SK-N-SH (cell line): ENCODE results near the gene CNTD1. TPM values are rescaled to one million over a fixed set of nuclear protein-coding genes. Genes with fewer than 3 reads are reported as not detected.

Source experiments
- CTCF ChIA-PET: fragments of 300-600, 350-600 bp; formaldehyde crosslinking; extraction: SDS; loops from one replicate; lab custom pipeline; 2021; lab: Yijun Ruan, JAX
- POLR2A ChIA-PET: fragments of 350-600 bp; sonication (Branson Sonifier 250); formaldehyde crosslinking; extraction: SDS; loops from one replicate; lab custom pipeline; 2020; ENCODE audit warnings: antibody characterized with exemption, inconsistent platforms; lab: Yijun Ruan, JAX
- DNase-seq: peaks from one replicate; pipeline ENCODE4 v3.0.0; 2012
- H2AFZ ChIP-seq: fragments of 200-600 bp; sonication (generic); 2 replicates; pipeline ENCODE4 v1.8.1; 2016; ENCODE audit warnings: antibody characterized with exemption, mild to moderate bottlenecking, low read depth
- H3F3A ChIP-seq: fragments of 200-600 bp; sonication (generic); replicated peaks from 2 replicates; pipeline ENCODE3; 2016; ENCODE audit warnings: antibody characterized with exemption, mild to moderate bottlenecking; ENCODE audit not compliant: insufficient read depth
- H3K27ac ChIP-seq, 2 experiments: fragments of 200-500 bp in 1 of 2; fragments of 200-600 bp in 1 of 2; sonication (Bioruptor generic) in 1 of 2; sonication (generic), shearing (Covaris generic) in 1 of 2; 2 replicates each; pipeline versions ENCODE4 v1.5.1 to v1.6.1; 2014 to 2016; ENCODE audit warnings: low read depth in 2 of 2, inconsistent platforms in 1 of 2, low read length in 1 of 2, mild to moderate bottlenecking in 1 of 2, mixed read lengths in 1 of 2
- H3K27me3 ChIP-seq: fragments of 200-600 bp; sonication (generic), shearing (Covaris generic); 2 replicates; pipeline ENCODE4 v1.6.1; 2016; ENCODE audit warnings: mixed run types; ENCODE audit not compliant: insufficient read depth
- H3K36me3 ChIP-seq, 2 experiments: fragments of 200-500 bp in 1 of 2; fragments of 200-600 bp in 1 of 2; sonication (Bioruptor generic) in 1 of 2; sonication (generic) in 1 of 2; replicated peaks in 1 of 2; 2 replicates each; pipeline versions ENCODE3 to v1.5.1; 2014 to 2016; ENCODE audit warnings: low read length in 1 of 2, mild to moderate bottlenecking in 1 of 2; ENCODE audit not compliant: insufficient read depth in 2 of 2, control insufficient read depth in 1 of 2
- H3K4me1 ChIP-seq, 2 experiments: fragments of 200-500 bp in 1 of 2; fragments of 200-600 bp in 1 of 2; sonication (Bioruptor generic) in 1 of 2; sonication (generic), shearing (Covaris generic) in 1 of 2; 2 replicates each; pipeline versions ENCODE4 v1.5.1 to v1.6.1; 2014 to 2016; ENCODE audit warnings: low read depth in 1 of 2, low read length in 1 of 2, mixed run types in 1 of 2; ENCODE audit not compliant: insufficient read depth in 2 of 2, control insufficient read depth in 1 of 2
- H3K4me2 ChIP-seq: fragments of 200-600 bp; sonication (generic), shearing (Covaris generic); 2 replicates; pipeline ENCODE4 v1.6.1; 2017; ENCODE audit warnings: mixed run types
- H3K4me3 ChIP-seq, 2 experiments: fragments of 200-500 bp in 1 of 2; fragments of 200-600 bp in 1 of 2; sonication (Bioruptor generic) in 1 of 2; sonication (generic), shearing (Covaris generic) in 1 of 2; 2 replicates each; pipeline versions ENCODE4 v1.5.1 to v1.8.1; 2014 to 2016; ENCODE audit warnings: low read depth in 2 of 2, inconsistent platforms in 1 of 2, low read length in 1 of 2, mild to moderate bottlenecking in 1 of 2, mixed read lengths in 1 of 2, moderate library complexity in 1 of 2
- H3K79me2 ChIP-seq: fragments of 200-600 bp; sonication (generic); 2 replicates; pipeline ENCODE4 v1.8.1; 2017; ENCODE audit warnings: mild to moderate bottlenecking; ENCODE audit not compliant: insufficient read depth
- H3K9ac ChIP-seq: fragments of 200-600 bp; sonication (generic); 2 replicates; pipeline ENCODE4 v1.6.1; 2017; ENCODE audit warnings: mixed run types
- H3K9me2 ChIP-seq: fragments of 200-600 bp; sonication (generic); 2 replicates; pipeline ENCODE4 v1.6.1; 2017; ENCODE audit warnings: mixed run types
- H3K9me3 ChIP-seq: fragments of 200-600 bp; sonication (generic); 2 replicates; pipeline ENCODE4 v1.6.1; 2017; ENCODE audit warnings: mixed run types, mild to moderate bottlenecking, moderate library complexity
- H4K20me1 ChIP-seq: fragments of 200-600 bp; sonication (generic); 2 replicates; pipeline ENCODE4 v1.6.1; 2017; ENCODE audit warnings: mild to moderate bottlenecking, mixed run types; ENCODE audit not compliant: insufficient read depth
- CHD2 ChIP-seq: fragments of 150-350 bp; IDR thresholded peaks from 2 replicates; pipeline ENCODE4 v1.6.1; 2018; ENCODE audit warnings: low read length; ENCODE audit not compliant: partially characterized antibody
- ELF1 ChIP-seq: IDR thresholded peaks from 2 replicates; pipeline ENCODE4 v1.4.0; 2012
- EP300 ChIP-seq, 2 experiments: IDR thresholded peaks; 2 replicates each; pipeline versions ENCODE4 v1.4.0 to v1.6.1; 2012; ENCODE audit warnings: borderline replicate concordance in 1 of 2, low read depth in 1 of 2, low read length in 1 of 2
- FOSL2 ChIP-seq: IDR thresholded peaks from 2 replicates; pipeline ENCODE4 v1.4.0; 2012; ENCODE audit warnings: low read depth, mild to moderate bottlenecking, moderate library complexity, borderline replicate concordance
- GABPA ChIP-seq: IDR thresholded peaks from 2 replicates; pipeline ENCODE4 v1.4.0; 2012; ENCODE audit warnings: low read depth, mild to moderate bottlenecking
- JUND ChIP-seq: IDR thresholded peaks from 2 replicates; pipeline ENCODE4 v1.4.0; 2012
- MEF2A ChIP-seq: IDR thresholded peaks from 2 replicates; pipeline ENCODE4 v1.4.0; 2012; ENCODE audit warnings: low read depth, borderline replicate concordance
- MXI1 ChIP-seq: IDR thresholded peaks from 2 replicates; pipeline ENCODE4 v1.6.1; 2012; ENCODE audit warnings: mild to moderate bottlenecking, low read depth, low read length, improper control_type of control experiment
- NRF1 ChIP-seq: IDR thresholded peaks from 2 replicates; pipeline ENCODE4 v1.6.1; 2012; ENCODE audit warnings: low read depth, mild to moderate bottlenecking, low read length
- POLR2AphosphoS5 ChIP-seq: IDR thresholded peaks from 2 replicates; pipeline ENCODE4 v1.6.1; 2012; ENCODE audit warnings: low read depth, low read length
- RAD21 ChIP-seq: IDR thresholded peaks from 2 replicates; pipeline ENCODE4 v1.6.1; 2012; ENCODE audit warnings: mild to moderate bottlenecking, low read length
- SIN3A ChIP-seq: IDR thresholded peaks from 2 replicates; pipeline ENCODE4 v1.6.1; 2012; ENCODE audit warnings: low read depth, mild to moderate bottlenecking, low read length, moderate library complexity, borderline replicate concordance
- TEAD4 ChIP-seq: IDR thresholded peaks from 2 replicates; pipeline ENCODE4 v1.4.0; 2012; ENCODE audit warnings: mild to moderate bottlenecking, borderline replicate concordance; ENCODE audit not compliant: insufficient read depth
- WGBS: methylation state at CpG from one replicate; pipeline ENCODE4 v1.1.6; 2017; ENCODE audit warnings: low lambda C conversion rate; 5-methylcytosine and 5-hydroxymethylcytosine counted together
- polyA plus RNA-seq, 3 experiments: library from polyadenylated mRNA; depleted of rRNA; stranded (reverse); fragments of >200 nt; gene quantifications; 2 replicates each; pipeline ENCODE4 v1.2.3, GENCODE V29; 2012
- TF ChIP-seq, protein P1 (sequence below): fragments of 150-350 bp; IDR thresholded peaks from 2 replicates; pipeline ENCODE4 v1.6.1; 2016; ENCODE audit warnings: mild to moderate bottlenecking, low read depth, low read length
- TF ChIP-seq, protein P2 (sequence below): IDR thresholded peaks from 2 replicates; pipeline ENCODE4 v1.4.0; 2012; ENCODE audit warnings: low read depth
- TF ChIP-seq, protein P3 (sequence below): IDR thresholded peaks from 2 replicates; pipeline ENCODE4; 2012

Gene CNTD1
- polyA plus RNA-seq, 1 of the 3 experiments (the other 2 are of a cell fraction), result not detected

DNA sequence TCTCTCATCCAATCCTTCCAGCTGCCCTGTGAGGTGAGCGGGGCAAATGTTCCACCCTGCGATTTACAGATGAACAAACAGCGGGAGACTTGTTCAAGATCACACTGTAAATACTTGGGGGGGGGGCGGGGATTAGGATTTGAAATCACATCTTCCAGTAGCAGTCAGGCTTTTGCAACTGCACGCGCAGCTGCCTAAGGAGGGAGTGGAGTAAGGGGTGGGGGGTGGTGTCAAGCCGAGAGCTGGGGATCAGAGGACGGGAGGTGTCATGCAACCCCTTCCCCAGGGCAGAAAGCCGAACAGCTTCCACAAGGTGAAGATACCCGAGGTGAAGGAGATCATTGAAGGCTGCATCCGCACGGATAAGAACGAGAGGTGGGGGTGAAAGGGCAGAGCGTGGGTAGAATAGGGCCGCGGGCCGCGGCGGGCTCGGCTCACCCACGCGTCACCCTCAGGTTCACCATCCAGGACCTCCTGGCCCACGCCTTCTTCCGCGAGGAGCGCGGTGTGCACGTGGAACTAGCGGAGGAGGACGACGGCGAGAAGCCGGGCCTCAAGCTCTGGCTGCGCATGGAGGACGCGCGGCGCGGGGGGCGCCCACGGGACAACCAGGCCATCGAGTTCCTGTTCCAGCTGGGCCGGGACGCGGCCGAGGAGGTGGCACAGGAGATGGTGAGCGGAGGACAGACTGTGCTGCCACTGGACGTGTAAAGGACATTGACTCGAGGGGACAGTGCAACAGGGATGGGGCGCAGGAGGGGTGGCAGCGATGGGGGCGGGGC is 13.7 kb upstream of the CNTD1 start:
- Histone ChIP-seq H3K9me2 (no peaks in the 10 kb centered on the region), H3K27ac (no peak overlapping the region), H3K27me3 (no peaks in the 10 kb centered on the region), H3K79me2 (peaks cover 49% of the 10 kb centered on the region), H3F3A (peaks cover 10% of the 10 kb centered on the region), H3K4me3 (no peak overlapping the region), H3K9ac (no peak overlapping the region), H4K20me1 (no peaks in the 10 kb centered on the region), H3K4me2 (no peak overlapping the region), H3K9me3 (no peaks in the 10 kb centered on the region), H2AFZ (no peak overlapping the region), H3K36me3 (peaks cover 8 to 10% of the 10 kb centered on the region in 2 experiments), H3K4me1 (peaks cover 8 to 14% of the 10 kb centered on the region in 2 experiments; a peak in 3 of 4 replicates)
- CTCF ChIA-PET, result no interaction called here
- peak; percentile 45 for DNase-seq
- TF ChIP-seq GABPA, result no peak
- TF ChIP-seq SIN3A, result no peak
- no peak for TF ChIP-seq MXI1
- no peak for TF ChIP-seq MEF2A
- TF ChIP-seq JUND, result no peak
- no peak for TF ChIP-seq TEAD4
- TF ChIP-seq, protein P1, sequence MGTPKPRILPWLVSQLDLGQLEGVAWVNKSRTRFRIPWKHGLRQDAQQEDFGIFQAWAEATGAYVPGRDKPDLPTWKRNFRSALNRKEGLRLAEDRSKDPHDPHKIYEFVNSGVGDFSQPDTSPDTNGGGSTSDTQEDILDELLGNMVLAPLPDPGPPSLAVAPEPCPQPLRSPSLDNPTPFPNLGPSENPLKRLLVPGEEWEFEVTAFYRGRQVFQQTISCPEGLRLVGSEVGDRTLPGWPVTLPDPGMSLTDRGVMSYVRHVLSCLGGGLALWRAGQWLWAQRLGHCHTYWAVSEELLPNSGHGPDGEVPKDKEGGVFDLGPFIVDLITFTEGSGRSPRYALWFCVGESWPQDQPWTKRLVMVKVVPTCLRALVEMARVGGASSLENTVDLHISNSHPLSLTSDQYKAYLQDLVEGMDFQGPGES, result no peak
- TF ChIP-seq, protein P2, sequence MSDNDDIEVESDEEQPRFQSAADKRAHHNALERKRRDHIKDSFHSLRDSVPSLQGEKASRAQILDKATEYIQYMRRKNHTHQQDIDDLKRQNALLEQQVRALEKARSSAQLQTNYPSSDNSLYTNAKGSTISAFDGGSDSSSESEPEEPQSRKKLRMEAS, result no peak
- no peak for TF ChIP-seq ELF1
- no peak for TF ChIP-seq NRF1
- no peak for TF ChIP-seq EP300 (IDR thresholded peaks at IDR 0.05; ENCODE audit: borderline replicate concordance in 1 of 2, low read depth in 1 of 2, low read length in 1 of 2)
- TF ChIP-seq FOSL2, result no peak
- TF ChIP-seq, protein P3, sequence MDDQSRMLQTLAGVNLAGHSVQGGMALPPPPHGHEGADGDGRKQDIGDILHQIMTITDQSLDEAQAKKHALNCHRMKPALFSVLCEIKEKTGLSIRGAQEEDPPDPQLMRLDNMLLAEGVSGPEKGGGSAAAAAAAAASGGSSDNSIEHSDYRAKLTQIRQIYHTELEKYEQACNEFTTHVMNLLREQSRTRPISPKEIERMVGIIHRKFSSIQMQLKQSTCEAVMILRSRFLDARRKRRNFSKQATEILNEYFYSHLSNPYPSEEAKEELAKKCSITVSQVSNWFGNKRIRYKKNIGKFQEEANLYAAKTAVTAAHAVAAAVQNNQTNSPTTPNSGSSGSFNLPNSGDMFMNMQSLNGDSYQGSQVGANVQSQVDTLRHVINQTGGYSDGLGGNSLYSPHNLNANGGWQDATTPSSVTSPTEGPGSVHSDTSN, result no peak
- TF ChIP-seq CHD2, result no peak
- WGBS, result 82% methylated on average over 47 of the region's 52 CpGs
- POLR2A ChIA-PET, result no interaction called here

DNA sequence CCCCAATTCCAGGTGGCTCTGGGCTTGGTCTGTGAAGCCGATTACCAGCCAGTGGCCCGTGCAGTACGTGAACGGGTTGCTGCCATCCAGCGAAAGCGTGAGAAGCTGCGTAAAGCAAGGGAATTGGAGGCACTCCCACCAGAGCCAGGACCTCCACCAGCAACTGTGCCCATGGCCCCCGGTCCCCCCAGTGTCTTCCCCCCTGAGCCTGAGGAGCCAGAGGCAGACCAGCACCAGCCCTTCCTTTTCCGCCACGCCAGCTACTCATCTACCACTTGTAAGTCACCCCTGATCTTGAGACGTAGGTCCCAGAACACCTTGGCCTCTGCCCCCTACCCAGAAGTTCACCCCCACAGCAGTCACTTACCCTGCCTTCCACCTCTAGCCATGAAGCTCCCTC is 11.4 kb upstream of the CNTD1 start:
- 85% methylated on average over 6 of the region's 11 CpGs for whole genome bisulfite sequencing
- Histone ChIP-seq H2AFZ (no peak overlapping the region), H3K4me3 (no peak overlapping the region), H4K20me1 (no peaks in the 10 kb centered on the region), H3K4me1 (peaks cover 0 to 14% of the 10 kb centered on the region in 2 experiments; a peak in 3 of 4 replicates), H3K9ac (no peak overlapping the region), H3K27me3 (no peaks in the 10 kb centered on the region), H3K79me2 (peaks cover 30% of the 10 kb centered on the region; the same call in 1 of the 2 replicates), H3K9me2 (no peaks in the 10 kb centered on the region), H3F3A (peaks cover 21% of the 10 kb centered on the region), H3K27ac (no peak overlapping the region), H3K9me3 (no peaks in the 10 kb centered on the region), H3K4me2 (no peak overlapping the region), H3K36me3 (peaks cover 8 to 13% of the 10 kb centered on the region in 2 experiments)
- TF ChIP-seq RAD21, result no peak
- TF ChIP-seq POLR2AphosphoS5, result no peak
- CTCF ChIA-PET, result interaction anchor here (0.6 to 1.5 kb wide), 2 partner anchors 14 to 24 kb away, joined by 3 to 5 read pairs; partner anchors contain the start of gene VPS25
- POLR2A ChIA-PET, result no interaction called here
- no peak for DNase-seq
